Measurements from ENCODE around the gene GPR75. TPM values are rescaled to one million over a fixed set of nuclear protein-coding genes. Genes with fewer than 3 reads are reported as not detected.
A peak's percentile ranks its signal among the peaks of the same experiment; 100 is the strongest.

Gene GPR75
- total RNA-seq, 1 donor from 2014 or later = 1.6 TPM

- DNase-seq (ENCODE audit: low spot score) (no peak), ATAC-seq (peak; percentile 85)
Observed at GRCh38 chr2:53813151-53813550, 46.6 kb downstream of the GPR75 start.

GRCh38 chr2:53811601-53812000 lies 48.2 kb downstream of the GPR75 start:
- ATAC-seq = no peak
- no peak for DNase-seq (ENCODE audit: low spot score)

Other genes starting within 250 kb of the GPR75 start
- 1.8 TPM for gene CHAC2, start 92.2 kb downstream of the GPR75 start, total RNA-seq
- 5.2 TPM for gene ASB3, start 73.0 kb downstream of the GPR75 start, total RNA-seq
- gene ERLEC1, start 72.9 kb downstream of the GPR75 start, total RNA-seq = 19.0 TPM
- 35.3 TPM for gene PSME4, start 111.0 kb upstream of the GPR75 start, total RNA-seq

All from left lobe of liver (tissue), 2 donors.